ENCODE results near the gene TRMO. TPM values are rescaled to one million over a fixed set of nuclear protein-coding genes. Genes with fewer than 3 reads are reported as not detected.

Gene TRMO
- total and polyA plus RNA-seq, 2 experiments from 2014 or later: 5.0 to 6.4 TPM

DNA sequence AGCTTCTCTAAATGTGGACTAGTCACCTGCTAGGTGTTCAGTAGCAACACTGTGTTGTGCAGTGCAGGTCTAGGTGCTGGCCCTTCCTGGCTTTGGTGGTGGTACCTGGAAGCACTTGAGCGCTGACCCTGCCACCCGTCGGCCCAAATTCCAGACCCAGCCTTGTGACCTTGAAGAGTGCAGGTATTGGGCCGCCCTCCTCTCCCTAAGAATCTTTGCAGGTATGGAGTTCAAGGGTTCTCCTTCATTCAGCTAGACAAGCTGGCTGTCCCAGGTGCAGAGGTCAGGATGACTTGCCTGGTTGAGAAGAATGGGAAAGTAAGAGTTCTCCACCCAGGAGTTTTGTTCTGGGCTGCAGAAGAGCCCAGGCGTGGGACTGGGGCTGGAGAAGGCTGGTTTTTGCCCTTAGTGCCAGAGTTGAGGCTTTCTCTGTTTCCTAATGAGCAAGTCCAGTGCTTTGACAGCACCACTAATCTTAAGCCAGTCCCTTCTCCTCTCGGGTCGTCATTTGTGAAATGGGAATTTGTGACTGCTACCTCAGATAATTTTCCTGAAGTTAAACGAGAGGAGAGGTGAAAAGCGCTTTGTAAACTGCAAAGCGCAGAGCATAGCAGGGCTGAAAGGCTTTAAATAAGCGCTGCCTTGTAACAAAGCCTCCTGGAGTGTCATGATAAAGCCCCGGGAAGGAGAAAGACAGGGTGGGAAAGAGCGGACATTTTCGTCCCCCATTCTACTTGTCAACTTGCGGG lies 65.3 kb downstream of the TRMO start:
- DNase-seq (ENCODE audit: low spot score) (peak; percentile 36), ATAC-seq (no peak)
- H3K4me3 Mint-ChIP-seq: peak overlapping the region; percentile 58
- Histone ChIP-seq H3K4me3 (peak overlapping the region; percentile 48), H3K9me2 (ENCODE audit: insufficient read depth) (no peaks in the 10 kb centered on the region), H3F3A (replicated peaks; ENCODE audit: low read depth) (peaks cover 17% of the 10 kb centered on the region), H3K79me2 (replicated peaks; ENCODE audit: insufficient read depth) (no peaks in the 10 kb centered on the region), H4K20me1 (replicated peaks; ENCODE audit: insufficient read depth) (peaks cover 22% of the 10 kb centered on the region), H3K4me1 (ENCODE audit: insufficient read depth) (peaks cover 28% of the 10 kb centered on the region), H3K27ac (ENCODE audit: low read depth) (no peak overlapping the region), H3K27me3 (ENCODE audit: insufficient read depth) (peaks cover 100% of the 10 kb centered on the region), H2AFZ (no peak overlapping the region), H3K36me3 (ENCODE audit: insufficient read depth) (no peaks in the 10 kb centered on the region), H3K4me2 (peak overlapping the region; percentile 71)
- no peaks in the 10 kb centered on the region; the same call in 2 of the 3 replicates for H3K9me3 Mint-ChIP-seq
- H3K27me3 Mint-ChIP-seq (ENCODE audit: insufficient read depth, low read depth, poor library complexity): peaks cover 89% of the 10 kb centered on the region
- H3K27ac Mint-ChIP-seq: no peak overlapping the region
- no peaks in the 10 kb centered on the region for H3K36me3 Mint-ChIP-seq (ENCODE audit: low read depth)
- H3K4me1 Mint-ChIP-seq: peaks cover 19% of the 10 kb centered on the region
- peak; percentile 91 for TF ChIP-seq EZH2 (IDR thresholded peaks at IDR 0.05; ENCODE audit: low read depth, unreplicated experiment)
- TF ChIP-seq, protein P1, sequence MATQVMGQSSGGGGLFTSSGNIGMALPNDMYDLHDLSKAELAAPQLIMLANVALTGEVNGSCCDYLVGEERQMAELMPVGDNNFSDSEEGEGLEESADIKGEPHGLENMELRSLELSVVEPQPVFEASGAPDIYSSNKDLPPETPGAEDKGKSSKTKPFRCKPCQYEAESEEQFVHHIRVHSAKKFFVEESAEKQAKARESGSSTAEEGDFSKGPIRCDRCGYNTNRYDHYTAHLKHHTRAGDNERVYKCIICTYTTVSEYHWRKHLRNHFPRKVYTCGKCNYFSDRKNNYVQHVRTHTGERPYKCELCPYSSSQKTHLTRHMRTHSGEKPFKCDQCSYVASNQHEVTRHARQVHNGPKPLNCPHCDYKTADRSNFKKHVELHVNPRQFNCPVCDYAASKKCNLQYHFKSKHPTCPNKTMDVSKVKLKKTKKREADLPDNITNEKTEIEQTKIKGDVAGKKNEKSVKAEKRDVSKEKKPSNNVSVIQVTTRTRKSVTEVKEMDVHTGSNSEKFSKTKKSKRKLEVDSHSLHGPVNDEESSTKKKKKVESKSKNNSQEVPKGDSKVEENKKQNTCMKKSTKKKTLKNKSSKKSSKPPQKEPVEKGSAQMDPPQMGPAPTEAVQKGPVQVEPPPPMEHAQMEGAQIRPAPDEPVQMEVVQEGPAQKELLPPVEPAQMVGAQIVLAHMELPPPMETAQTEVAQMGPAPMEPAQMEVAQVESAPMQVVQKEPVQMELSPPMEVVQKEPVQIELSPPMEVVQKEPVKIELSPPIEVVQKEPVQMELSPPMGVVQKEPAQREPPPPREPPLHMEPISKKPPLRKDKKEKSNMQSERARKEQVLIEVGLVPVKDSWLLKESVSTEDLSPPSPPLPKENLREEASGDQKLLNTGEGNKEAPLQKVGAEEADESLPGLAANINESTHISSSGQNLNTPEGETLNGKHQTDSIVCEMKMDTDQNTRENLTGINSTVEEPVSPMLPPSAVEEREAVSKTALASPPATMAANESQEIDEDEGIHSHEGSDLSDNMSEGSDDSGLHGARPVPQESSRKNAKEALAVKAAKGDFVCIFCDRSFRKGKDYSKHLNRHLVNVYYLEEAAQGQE (IDR thresholded peaks at IDR 0.05; ENCODE audit: unreplicated experiment): no peak
- TF ChIP-seq, protein P2, sequence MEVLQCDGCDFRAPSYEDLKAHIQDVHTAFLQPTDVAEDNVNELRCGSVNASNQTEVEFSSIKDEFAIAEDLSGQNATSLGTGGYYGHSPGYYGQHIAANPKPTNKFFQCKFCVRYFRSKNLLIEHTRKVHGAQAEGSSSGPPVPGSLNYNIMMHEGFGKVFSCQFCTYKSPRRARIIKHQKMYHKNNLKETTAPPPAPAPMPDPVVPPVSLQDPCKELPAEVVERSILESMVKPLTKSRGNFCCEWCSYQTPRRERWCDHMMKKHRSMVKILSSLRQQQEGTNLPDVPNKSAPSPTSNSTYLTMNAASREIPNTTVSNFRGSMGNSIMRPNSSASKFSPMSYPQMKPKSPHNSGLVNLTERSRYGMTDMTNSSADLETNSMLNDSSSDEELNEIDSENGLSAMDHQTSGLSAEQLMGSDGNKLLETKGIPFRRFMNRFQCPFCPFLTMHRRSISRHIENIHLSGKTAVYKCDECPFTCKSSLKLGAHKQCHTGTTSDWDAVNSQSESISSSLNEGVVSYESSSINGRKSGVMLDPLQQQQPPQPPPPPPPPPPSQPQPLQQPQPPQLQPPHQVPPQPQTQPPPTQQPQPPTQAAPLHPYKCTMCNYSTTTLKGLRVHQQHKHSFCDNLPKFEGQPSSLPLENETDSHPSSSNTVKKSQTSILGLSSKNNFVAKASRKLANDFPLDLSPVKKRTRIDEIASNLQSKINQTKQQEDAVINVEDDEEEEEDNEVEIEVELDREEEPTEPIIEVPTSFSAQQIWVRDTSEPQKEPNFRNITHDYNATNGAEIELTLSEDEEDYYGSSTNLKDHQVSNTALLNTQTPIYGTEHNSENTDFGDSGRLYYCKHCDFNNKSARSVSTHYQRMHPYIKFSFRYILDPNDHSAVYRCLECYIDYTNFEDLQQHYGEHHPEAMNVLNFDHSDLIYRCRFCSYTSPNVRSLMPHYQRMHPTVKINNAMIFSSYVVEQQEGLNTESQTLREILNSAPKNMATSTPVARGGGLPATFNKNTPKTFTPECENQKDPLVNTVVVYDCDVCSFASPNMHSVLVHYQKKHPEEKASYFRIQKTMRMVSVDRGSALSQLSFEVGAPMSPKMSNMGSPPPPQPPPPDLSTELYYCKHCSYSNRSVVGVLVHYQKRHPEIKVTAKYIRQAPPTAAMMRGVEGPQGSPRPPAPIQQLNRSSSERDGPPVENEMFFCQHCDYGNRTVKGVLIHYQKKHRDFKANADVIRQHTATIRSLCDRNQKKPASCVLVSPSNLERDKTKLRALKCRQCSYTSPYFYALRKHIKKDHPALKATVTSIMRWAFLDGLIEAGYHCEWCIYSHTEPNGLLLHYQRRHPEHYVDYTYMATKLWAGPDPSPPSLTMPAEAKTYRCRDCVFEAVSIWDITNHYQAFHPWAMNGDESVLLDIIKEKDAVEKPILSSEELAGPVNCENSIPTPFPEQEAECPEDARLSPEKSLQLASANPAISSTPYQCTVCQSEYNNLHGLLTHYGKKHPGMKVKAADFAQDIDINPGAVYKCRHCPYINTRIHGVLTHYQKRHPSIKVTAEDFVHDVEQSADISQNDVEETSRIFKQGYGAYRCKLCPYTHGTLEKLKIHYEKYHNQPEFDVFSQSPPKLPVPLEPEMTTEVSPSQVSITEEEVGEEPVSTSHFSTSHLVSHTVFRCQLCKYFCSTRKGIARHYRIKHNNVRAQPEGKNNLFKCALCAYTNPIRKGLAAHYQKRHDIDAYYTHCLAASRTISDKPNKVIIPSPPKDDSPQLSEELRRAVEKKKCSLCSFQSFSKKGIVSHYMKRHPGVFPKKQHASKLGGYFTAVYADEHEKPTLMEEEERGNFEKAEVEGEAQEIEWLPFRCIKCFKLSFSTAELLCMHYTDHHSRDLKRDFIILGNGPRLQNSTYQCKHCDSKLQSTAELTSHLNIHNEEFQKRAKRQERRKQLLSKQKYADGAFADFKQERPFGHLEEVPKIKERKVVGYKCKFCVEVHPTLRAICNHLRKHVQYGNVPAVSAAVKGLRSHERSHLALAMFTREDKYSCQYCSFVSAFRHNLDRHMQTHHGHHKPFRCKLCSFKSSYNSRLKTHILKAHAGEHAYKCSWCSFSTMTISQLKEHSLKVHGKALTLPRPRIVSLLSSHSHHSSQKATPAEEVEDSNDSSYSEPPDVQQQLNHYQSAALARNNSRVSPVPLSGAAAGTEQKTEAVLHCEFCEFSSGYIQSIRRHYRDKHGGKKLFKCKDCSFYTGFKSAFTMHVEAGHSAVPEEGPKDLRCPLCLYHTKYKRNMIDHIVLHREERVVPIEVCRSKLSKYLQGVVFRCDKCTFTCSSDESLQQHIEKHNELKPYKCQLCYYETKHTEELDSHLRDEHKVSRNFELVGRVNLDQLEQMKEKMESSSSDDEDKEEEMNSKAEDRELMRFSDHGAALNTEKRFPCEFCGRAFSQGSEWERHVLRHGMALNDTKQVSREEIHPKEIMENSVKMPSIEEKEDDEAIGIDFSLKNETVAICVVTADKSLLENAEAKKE (CRISPR knock-in tag; IDR thresholded peaks at IDR 0.05): no peak
- TF ChIP-seq, protein P3, sequence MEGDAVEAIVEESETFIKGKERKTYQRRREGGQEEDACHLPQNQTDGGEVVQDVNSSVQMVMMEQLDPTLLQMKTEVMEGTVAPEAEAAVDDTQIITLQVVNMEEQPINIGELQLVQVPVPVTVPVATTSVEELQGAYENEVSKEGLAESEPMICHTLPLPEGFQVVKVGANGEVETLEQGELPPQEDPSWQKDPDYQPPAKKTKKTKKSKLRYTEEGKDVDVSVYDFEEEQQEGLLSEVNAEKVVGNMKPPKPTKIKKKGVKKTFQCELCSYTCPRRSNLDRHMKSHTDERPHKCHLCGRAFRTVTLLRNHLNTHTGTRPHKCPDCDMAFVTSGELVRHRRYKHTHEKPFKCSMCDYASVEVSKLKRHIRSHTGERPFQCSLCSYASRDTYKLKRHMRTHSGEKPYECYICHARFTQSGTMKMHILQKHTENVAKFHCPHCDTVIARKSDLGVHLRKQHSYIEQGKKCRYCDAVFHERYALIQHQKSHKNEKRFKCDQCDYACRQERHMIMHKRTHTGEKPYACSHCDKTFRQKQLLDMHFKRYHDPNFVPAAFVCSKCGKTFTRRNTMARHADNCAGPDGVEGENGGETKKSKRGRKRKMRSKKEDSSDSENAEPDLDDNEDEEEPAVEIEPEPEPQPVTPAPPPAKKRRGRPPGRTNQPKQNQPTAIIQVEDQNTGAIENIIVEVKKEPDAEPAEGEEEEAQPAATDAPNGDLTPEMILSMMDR (conservative IDR thresholded peaks at IDR 0.05; ENCODE audit: low read depth in 2 of 2): no peak
- no peak for TF ChIP-seq ZNF331 (CRISPR knock-in tag; IDR thresholded peaks at IDR 0.05; ENCODE audit: low read depth)
- peak; percentile 19 for TF ChIP-seq EZH2phosphoT487 (IDR thresholded peaks at IDR 0.05; ENCODE audit: unreplicated experiment)
- no peak for TF ChIP-seq JUNB (IDR thresholded peaks at IDR 0.05; ENCODE audit: unreplicated experiment)
- no peak for TF ChIP-seq POLR2AphosphoS5 (IDR thresholded peaks at IDR 0.05; ENCODE audit: low read depth)
- TF ChIP-seq NANOG (IDR thresholded peaks at IDR 0.05; ENCODE audit: borderline replicate concordance): no peak
- no peak for TF ChIP-seq CREB1 (CRISPR knock-in tag; IDR thresholded peaks at IDR 0.05; ENCODE audit: low read depth)
- no peak for TF ChIP-seq STAT1 (IDR thresholded peaks at IDR 0.05; ENCODE audit: unreplicated experiment)
- no peak for TF ChIP-seq ZNF114 (CRISPR knock-in tag; IDR thresholded peaks at IDR 0.05)
- TF ChIP-seq, protein P4, sequence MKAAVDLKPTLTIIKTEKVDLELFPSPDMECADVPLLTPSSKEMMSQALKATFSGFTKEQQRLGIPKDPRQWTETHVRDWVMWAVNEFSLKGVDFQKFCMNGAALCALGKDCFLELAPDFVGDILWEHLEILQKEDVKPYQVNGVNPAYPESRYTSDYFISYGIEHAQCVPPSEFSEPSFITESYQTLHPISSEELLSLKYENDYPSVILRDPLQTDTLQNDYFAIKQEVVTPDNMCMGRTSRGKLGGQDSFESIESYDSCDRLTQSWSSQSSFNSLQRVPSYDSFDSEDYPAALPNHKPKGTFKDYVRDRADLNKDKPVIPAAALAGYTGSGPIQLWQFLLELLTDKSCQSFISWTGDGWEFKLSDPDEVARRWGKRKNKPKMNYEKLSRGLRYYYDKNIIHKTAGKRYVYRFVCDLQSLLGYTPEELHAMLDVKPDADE (IDR thresholded peaks at IDR 0.05): no peak

All from GM23338 (cell line).